Measurements from ENCODE around the gene FBXO45. TPM values are rescaled to one million over a fixed set of nuclear protein-coding genes. Genes with fewer than 3 reads are reported as not detected.

The FBXO45 gene
- total and polyA plus RNA-seq, 4 donors: 1.6 to 7.7 (median 3.6) TPM

GRCh38 chr3:196634829-196635228 is 66.4 kb downstream of the FBXO45 start:
- no peaks in the 10 kb centered on the region for H3K9me3 ChIP-seq (ENCODE audit: control insufficient read depth in 4 of 4, low read length in 3 of 4)
- H3K4me1 ChIP-seq (ENCODE audit: control insufficient read depth in 4 of 4, insufficient read depth in 4 of 4, low read length in 3 of 4): peaks cover 2 to 14% (median 8%) of the 10 kb centered on the region in 4 donors
- H3K27ac ChIP-seq (ENCODE audit: low read depth in 1 of 2, low read length in 2 of 2): no peak overlapping the region
- 84% methylated on average over 7 of the region's 7 CpGs for WGBS
- H3K9ac ChIP-seq (ENCODE audit: low read depth in 1 of 2, low read length in 2 of 2): no peak overlapping the region
- TF ChIP-seq FOXA1 (IDR thresholded peaks at IDR 0.05): no peak
- TF ChIP-seq ZBTB33 (IDR thresholded peaks at IDR 0.05): no peak
- no peak for TF ChIP-seq RAD21 (IDR thresholded peaks at IDR 0.05)
- no peak for TF ChIP-seq MAX (IDR thresholded peaks at IDR 0.05)
- no peak for TF ChIP-seq TAF1 (conservative IDR thresholded peaks at IDR 0.05)
- TF ChIP-seq EGR1 (IDR thresholded peaks at IDR 0.05; ENCODE audit: low read depth in 2 of 2): no peak
- TF ChIP-seq YY1 (IDR thresholded peaks at IDR 0.05): no peak
- TF ChIP-seq RXRA (IDR thresholded peaks at IDR 0.05): no peak
- no peak for TF ChIP-seq JUND (IDR thresholded peaks at IDR 0.05)
- TF ChIP-seq CTCF (IDR thresholded peaks at IDR 0.05; ENCODE audit: low read depth, low read length, missing input control): no peak
- peaks cover 0 to 3% (median 0%) of the 10 kb centered on the region in 4 donors for H3K27me3 ChIP-seq (ENCODE audit: control insufficient read depth in 4 of 4, insufficient read depth in 4 of 4, low read length in 3 of 4)
- DNase-seq (ENCODE audit: low spot score): no peak
- H3K4me3 ChIP-seq (ENCODE audit: low read depth in 1 of 3, low read length in 3 of 3): no peak overlapping the region
- no peaks in the 10 kb centered on the region for H3K36me3 ChIP-seq (ENCODE audit: control insufficient read depth in 4 of 4, insufficient read depth in 3 of 4, low read depth in 1 of 4, low read length in 3 of 4)

- Histone ChIP-seq H3K4me1 (ENCODE audit: control insufficient read depth in 4 of 4, insufficient read depth in 4 of 4, low read length in 3 of 4) (peaks cover 2 to 16% (median 8%) of the 10 kb centered on the region in 4 donors), H3K27me3 (ENCODE audit: control insufficient read depth in 4 of 4, insufficient read depth in 4 of 4, low read length in 3 of 4) (peaks cover 0 to 5% (median 0%) of the 10 kb centered on the region in 4 donors), H3K36me3 (ENCODE audit: control insufficient read depth in 4 of 4, insufficient read depth in 3 of 4, low read depth in 1 of 4, low read length in 3 of 4) (no peaks in the 10 kb centered on the region), H3K9me3 (ENCODE audit: control insufficient read depth in 4 of 4, low read length in 3 of 4) (no peaks in the 10 kb centered on the region), H3K27ac (ENCODE audit: low read depth in 1 of 2, low read length in 2 of 2) (no peak overlapping the region), H3K9ac (ENCODE audit: low read depth in 1 of 2, low read length in 2 of 2) (no peak overlapping the region), H3K4me3 (ENCODE audit: low read depth in 1 of 3, low read length in 3 of 3) (no peak overlapping the region)
- no peak for DNase-seq (ENCODE audit: low spot score)
- WGBS: 77% methylated on average over 20 of the region's 20 CpGs
- TF ChIP-seq SP1 (IDR thresholded peaks at IDR 0.05) (no peak), ATF3 (IDR thresholded peaks at IDR 0.05) (no peak), FOXA1 (IDR thresholded peaks at IDR 0.05) (no peak), NR2F2 (IDR thresholded peaks at IDR 0.05) (no peak), RXRA (IDR thresholded peaks at IDR 0.05) (no peak), REST (IDR thresholded peaks at IDR 0.05) (no peak), GABPA (IDR thresholded peaks at IDR 0.05 in 1 of 2, conservative IDR thresholded peaks at IDR 0.05 in 1 of 2) (no peak), HNF4G (IDR thresholded peaks at IDR 0.05) (no peak), ZBTB33 (IDR thresholded peaks at IDR 0.05) (no peak), EGR1 (IDR thresholded peaks at IDR 0.05; ENCODE audit: low read depth in 2 of 2) (no peak), TAF1 (conservative IDR thresholded peaks at IDR 0.05) (no peak), CTCF (IDR thresholded peaks at IDR 0.05; ENCODE audit: low read depth, low read length, missing input control) (no peak), FOXA2 (IDR thresholded peaks at IDR 0.05) (no peak), YY1 (IDR thresholded peaks at IDR 0.05) (no peak), JUND (IDR thresholded peaks at IDR 0.05) (no peak)
These were observed 68.2 kb downstream of the FBXO45 start for GRCh38 chr3:196636369-196637349.

Measured in liver (tissue), 9 donors.